Measurements from ENCODE around the gene TFDP1. TPM values are rescaled to one million over a fixed set of nuclear protein-coding genes. Genes with fewer than 3 reads are reported as not detected.
"Not testable (repeated sequence)": the region's sequence is repeated elsewhere in the genome, so short reads cannot be mapped to it uniquely, and the experiment has no call there.

The TFDP1 gene
- polyA plus RNA-seq, 1 donor = 68.0 TPM

GRCh38 chr13:113624640-113625304 lies 40.2 kb downstream of the TFDP1 start:
- not testable (repeated sequence) for DNase-seq; H3K4me3 ChIP-seq (ENCODE audit: low read length); H3K9me3 ChIP-seq (ENCODE audit: control insufficient read depth, low read depth, low read length); H3K4me1 ChIP-seq (ENCODE audit: control insufficient read depth, insufficient read depth, low read length); H3K27ac ChIP-seq (ENCODE audit: low read length); H3K27me3 ChIP-seq (ENCODE audit: control insufficient read depth, insufficient read depth, low read length)
- no CpG with 5 or more reads among the region's 14 CpGs for WGBS (ENCODE audit: insufficient coverage, low lambda C conversion rate)
- H3K36me3 ChIP-seq (ENCODE audit: control insufficient read depth, insufficient read depth, low read length) = peaks cover 50% of the 10 kb centered on the region

GRCh38 chr13:113625965-113626721 lies 41.6 kb downstream of the TFDP1 start:
- no peaks in the 10 kb centered on the region for H3K4me1 ChIP-seq (ENCODE audit: control insufficient read depth, insufficient read depth, low read length)
- DNase-seq = no peak
- no peak overlapping the region for H3K4me3 ChIP-seq (ENCODE audit: low read length)
- no peaks in the 10 kb centered on the region for H3K27me3 ChIP-seq (ENCODE audit: control insufficient read depth, insufficient read depth, low read length)
- H3K27ac ChIP-seq (ENCODE audit: low read length) = no peak overlapping the region
- no CpG with 5 or more reads among the region's 24 CpGs for WGBS (ENCODE audit: insufficient coverage, low lambda C conversion rate)
- H3K36me3 ChIP-seq (ENCODE audit: control insufficient read depth, insufficient read depth, low read length) = peaks cover 55% of the 10 kb centered on the region
- H3K9me3 ChIP-seq (ENCODE audit: control insufficient read depth, low read depth, low read length) = peaks cover 4% of the 10 kb centered on the region

GRCh38 chr13:113627136-113627535 lies 42.6 kb downstream of the TFDP1 start:
- Histone ChIP-seq H3K9me3 (ENCODE audit: control insufficient read depth, low read depth, low read length) (peaks cover 4% of the 10 kb centered on the region), H3K4me1 (ENCODE audit: control insufficient read depth, insufficient read depth, low read length) (no peaks in the 10 kb centered on the region), H3K4me3 (ENCODE audit: low read length) (no peak overlapping the region), H3K27ac (ENCODE audit: low read length) (no peak overlapping the region), H3K27me3 (ENCODE audit: control insufficient read depth, insufficient read depth, low read length) (no peaks in the 10 kb centered on the region), H3K36me3 (ENCODE audit: control insufficient read depth, insufficient read depth, low read length) (peaks cover 64% of the 10 kb centered on the region)
- DNase-seq = no peak
- WGBS (ENCODE audit: insufficient coverage, low lambda C conversion rate) = 80% methylated on average over 1 of the region's 16 CpGs

- peaks cover 65% of the 10 kb centered on the region for H3K36me3 ChIP-seq (ENCODE audit: control insufficient read depth, insufficient read depth, low read length)
- H3K27ac ChIP-seq (ENCODE audit: low read length) = no peak overlapping the region
- WGBS (ENCODE audit: insufficient coverage, low lambda C conversion rate) = no CpG with 5 or more reads among the region's 30 CpGs
- DNase-seq = peak in 1 of 2 donors; percentile 10
- H3K9me3 ChIP-seq (ENCODE audit: control insufficient read depth, low read depth, low read length) = no peaks in the 10 kb centered on the region
- H3K4me1 ChIP-seq (ENCODE audit: control insufficient read depth, insufficient read depth, low read length) = no peaks in the 10 kb centered on the region
- no peak overlapping the region for H3K4me3 ChIP-seq (ENCODE audit: low read length)
- no peaks in the 10 kb centered on the region for H3K27me3 ChIP-seq (ENCODE audit: control insufficient read depth, insufficient read depth, low read length)
These were observed 44.0 kb downstream of the TFDP1 start for GRCh38 chr13:113628291-113629270.

GRCh38 chr13:113629866-113630265 lies 45.3 kb downstream of the TFDP1 start:
- WGBS (ENCODE audit: insufficient coverage, low lambda C conversion rate) = no CpG with 5 or more reads among the region's 17 CpGs
- Histone ChIP-seq H3K27me3 (ENCODE audit: control insufficient read depth, insufficient read depth, low read length) (no peaks in the 10 kb centered on the region), H3K9me3 (ENCODE audit: control insufficient read depth, low read depth, low read length) (no peaks in the 10 kb centered on the region), H3K4me1 (ENCODE audit: control insufficient read depth, insufficient read depth, low read length) (no peaks in the 10 kb centered on the region), H3K4me3 (ENCODE audit: low read length) (no peak overlapping the region), H3K27ac (ENCODE audit: low read length) (no peak overlapping the region), H3K36me3 (ENCODE audit: control insufficient read depth, insufficient read depth, low read length) (peaks cover 67% of the 10 kb centered on the region)
- DNase-seq = no peak

GRCh38 chr13:113630296-113630695 lies 45.7 kb downstream of the TFDP1 start:
- Histone ChIP-seq H3K4me1 (ENCODE audit: control insufficient read depth, insufficient read depth, low read length) (no peaks in the 10 kb centered on the region), H3K27me3 (ENCODE audit: control insufficient read depth, insufficient read depth, low read length) (no peaks in the 10 kb centered on the region), H3K9me3 (ENCODE audit: control insufficient read depth, low read depth, low read length) (no peaks in the 10 kb centered on the region), H3K4me3 (ENCODE audit: low read length) (no peak overlapping the region), H3K36me3 (ENCODE audit: control insufficient read depth, insufficient read depth, low read length) (peaks cover 70% of the 10 kb centered on the region), H3K27ac (ENCODE audit: low read length) (no peak overlapping the region)
- no peak for DNase-seq
- no CpG with 5 or more reads among the region's 11 CpGs for WGBS (ENCODE audit: insufficient coverage, low lambda C conversion rate)

- Histone ChIP-seq H3K27ac (ENCODE audit: low read length) (no peak overlapping the region), H3K4me3 (ENCODE audit: low read length) (no peak overlapping the region), H3K27me3 (ENCODE audit: control insufficient read depth, insufficient read depth, low read length) (no peaks in the 10 kb centered on the region), H3K36me3 (ENCODE audit: control insufficient read depth, insufficient read depth, low read length) (peaks cover 75% of the 10 kb centered on the region), H3K9me3 (ENCODE audit: control insufficient read depth, low read depth, low read length) (no peaks in the 10 kb centered on the region), H3K4me1 (ENCODE audit: control insufficient read depth, insufficient read depth, low read length) (no peaks in the 10 kb centered on the region)
- no peak for DNase-seq
- no CpG with 5 or more reads among the region's 6 CpGs for WGBS (ENCODE audit: insufficient coverage, low lambda C conversion rate)
These were observed 46.3 kb downstream of the TFDP1 start for GRCh38 chr13:113630804-113631203.

- Histone ChIP-seq H3K9me3 (ENCODE audit: control insufficient read depth, low read depth, low read length) (peaks cover 3% of the 10 kb centered on the region), H3K27ac (ENCODE audit: low read length) (no peak overlapping the region), H3K4me3 (ENCODE audit: low read length) (no peak overlapping the region), H3K36me3 (ENCODE audit: control insufficient read depth, insufficient read depth, low read length) (peaks cover 80% of the 10 kb centered on the region), H3K4me1 (ENCODE audit: control insufficient read depth, insufficient read depth, low read length) (no peaks in the 10 kb centered on the region), H3K27me3 (ENCODE audit: control insufficient read depth, insufficient read depth, low read length) (no peaks in the 10 kb centered on the region)
- no peak for DNase-seq
- 93% methylated on average over 4 of the region's 42 CpGs for WGBS (ENCODE audit: insufficient coverage, low lambda C conversion rate)
These were observed 47.0 kb downstream of the TFDP1 start for GRCh38 chr13:113631341-113632095.

GRCh38 chr13:113632706-113633484 lies 48.3 kb downstream of the TFDP1 start:
- Histone ChIP-seq H3K9me3 (ENCODE audit: control insufficient read depth, low read depth, low read length) (peaks cover 9% of the 10 kb centered on the region), H3K27me3 (ENCODE audit: control insufficient read depth, insufficient read depth, low read length) (no peaks in the 10 kb centered on the region), H3K27ac (ENCODE audit: low read length) (no peak overlapping the region), H3K4me3 (ENCODE audit: low read length) (no peak overlapping the region), H3K36me3 (ENCODE audit: control insufficient read depth, insufficient read depth, low read length) (peaks cover 86% of the 10 kb centered on the region), H3K4me1 (ENCODE audit: control insufficient read depth, insufficient read depth, low read length) (no peaks in the 10 kb centered on the region)
- DNase-seq = no peak
- 80% methylated on average over 1 of the region's 38 CpGs for WGBS (ENCODE audit: insufficient coverage, low lambda C conversion rate)
